GM12801 (cell line): ENCODE results near the gene CDK4.

Experiments
- CTCF ChIP-seq: IDR thresholded peaks from one replicate; pipeline ENCODE4 v1.5.1; 2011; ENCODE audit warnings: control low read depth; ENCODE audit not compliant: insufficient read length; ENCODE audit errors: extremely low read depth

The CDK4 gene

DNA sequence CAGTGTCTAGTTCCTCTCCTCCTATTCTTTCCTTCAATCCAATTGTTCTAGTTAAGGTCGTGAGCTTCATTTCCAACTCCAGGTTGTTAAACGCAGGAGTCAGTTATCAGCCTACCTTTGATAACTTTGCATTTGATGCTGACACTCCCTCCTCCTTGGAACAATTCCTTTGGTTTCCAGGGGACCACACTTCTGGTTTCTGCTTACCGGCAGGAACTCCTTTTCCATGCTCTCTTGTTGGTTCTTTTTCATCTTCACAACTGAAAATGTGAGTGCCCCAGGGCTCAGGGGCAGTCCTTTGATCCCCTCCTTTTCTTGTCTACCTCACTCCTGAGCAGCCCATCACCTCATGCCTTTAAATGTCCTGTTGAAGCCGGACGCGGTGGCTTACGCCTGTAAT is 25.3 kb upstream of the CDK4 start:
- TF ChIP-seq CTCF = no peak

DNA sequence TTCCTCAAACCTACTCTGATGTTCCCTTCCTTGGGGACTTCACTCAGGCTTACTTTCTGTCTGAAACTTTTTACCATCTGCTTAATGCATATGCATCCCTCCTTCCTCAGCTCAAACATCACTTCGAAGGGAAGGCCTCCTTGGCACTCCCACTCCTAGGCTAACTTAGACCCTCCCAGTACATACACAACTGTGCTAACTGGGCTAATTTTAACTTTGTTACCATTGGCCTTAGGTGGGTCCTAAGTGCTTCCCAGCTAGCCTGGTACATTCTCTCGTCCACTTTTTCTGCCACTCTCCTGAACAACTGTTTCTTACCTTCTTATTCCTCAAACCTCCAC is 24.1 kb upstream of the CDK4 start:
- TF ChIP-seq CTCF = no peak

DNA sequence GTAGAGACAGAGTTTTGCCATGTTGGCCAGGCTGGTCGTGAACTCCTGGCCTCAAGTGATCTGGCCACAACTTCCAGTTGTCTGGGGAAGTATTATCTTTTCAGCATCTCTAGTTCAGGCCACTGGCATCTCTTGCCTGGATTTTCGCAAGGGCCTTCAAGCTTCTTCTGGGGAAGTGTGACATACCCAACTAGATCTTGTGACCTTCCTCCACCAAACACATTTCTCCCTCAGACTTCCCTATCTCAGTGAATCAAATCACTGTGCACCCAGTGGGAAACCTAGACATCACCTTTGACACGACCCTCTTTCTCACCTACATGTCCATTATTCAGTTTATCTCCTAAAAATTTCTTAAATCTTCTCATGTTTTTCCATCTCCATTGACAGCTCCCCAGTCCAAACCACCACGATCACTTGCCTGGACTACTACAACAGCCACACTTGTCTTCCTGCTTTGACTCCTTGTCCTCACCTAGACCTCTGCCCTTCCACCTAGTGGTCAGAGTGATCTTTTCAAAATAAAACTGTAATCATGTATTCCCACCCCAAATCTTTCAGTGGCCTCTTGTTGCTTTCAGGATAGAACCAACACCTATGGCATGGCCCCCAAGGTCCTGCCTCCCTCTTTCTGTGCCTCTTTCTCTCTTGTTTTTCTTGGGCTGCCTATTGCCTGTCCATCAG is 23.6 kb upstream of the CDK4 start:
- no peak for TF ChIP-seq CTCF

DNA sequence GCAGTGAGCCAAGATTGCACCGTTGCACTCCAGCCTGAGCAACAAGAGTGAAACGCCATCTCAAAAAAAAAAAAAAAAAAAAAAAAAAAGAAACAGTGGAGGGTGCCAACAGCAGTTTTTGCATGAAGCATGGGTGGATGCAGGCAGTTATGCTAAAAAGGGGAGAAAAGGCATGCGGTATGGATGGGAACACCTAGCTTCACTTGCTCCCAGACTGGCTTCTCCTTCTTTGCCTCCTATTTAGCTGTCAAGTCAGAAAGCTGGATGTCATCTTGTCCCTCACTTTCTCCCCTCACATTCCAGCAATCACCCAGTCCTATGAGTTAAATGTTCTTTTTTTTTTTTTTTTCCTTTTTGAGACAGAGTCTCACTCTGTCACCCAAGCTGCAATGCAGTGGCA is 22.9 kb upstream of the CDK4 start:
- no peak for TF ChIP-seq CTCF

DNA sequence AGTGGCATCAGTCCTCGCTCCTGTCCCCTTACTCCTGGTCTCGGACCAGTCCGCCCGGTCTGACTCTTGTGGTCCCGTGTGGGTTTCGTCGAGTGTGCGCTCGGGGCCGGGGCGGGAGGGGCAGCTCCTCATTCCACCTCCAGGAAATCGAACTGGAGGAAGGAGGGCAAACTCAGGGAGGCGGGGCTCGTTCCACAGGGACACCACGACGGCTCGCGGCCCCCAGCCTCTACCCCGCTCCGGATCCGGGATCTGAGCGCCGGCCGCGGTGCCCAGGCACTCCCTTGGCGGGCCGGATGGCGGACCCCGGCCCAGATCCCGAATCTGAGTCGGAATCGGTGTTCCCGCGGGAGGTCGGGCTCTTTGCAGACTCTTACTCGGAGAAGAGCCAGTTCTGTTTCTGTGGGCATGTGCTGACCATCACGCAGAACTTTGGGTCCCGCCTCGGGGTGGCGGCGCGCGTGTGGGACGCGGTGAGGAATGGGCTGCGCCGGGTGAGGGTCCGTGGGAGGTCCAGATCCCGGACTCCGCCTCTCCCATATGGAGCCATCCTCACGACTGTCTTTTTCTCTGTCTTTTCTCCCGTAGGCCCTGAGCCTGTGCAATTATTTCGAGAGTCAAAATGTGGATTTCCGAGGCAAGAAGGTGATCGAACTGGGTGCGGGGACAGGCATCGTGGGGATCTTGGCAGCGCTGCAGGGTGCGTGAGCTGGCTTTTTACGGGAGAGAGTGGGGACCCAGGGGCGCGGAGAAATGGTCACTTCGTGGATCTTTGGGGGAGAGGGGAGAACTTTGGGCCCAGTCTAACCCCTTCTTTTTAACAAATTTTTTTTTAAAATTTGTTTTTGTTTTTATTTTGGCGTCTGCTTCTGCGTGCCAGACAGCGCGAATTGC is 20.6 kb upstream of the CDK4 start, which contains the start of gene EEF1AKMT3:
EEF1AKMT3 (plus strand) TSS at position 186 of the 894 bp plus-strand sequence; CDS start at position 297, 111 bp downstream.
- no peak for TF ChIP-seq CTCF

GRCh38 chr12:57771873-57772428 is 19.8 kb upstream of the CDK4 start, which contains the start of gene METTL1:
TSS of gene METTL1 (minus strand) at chr12:57772105. CDS start at chr12:57772083, 22 bp downstream.
- no peak for TF ChIP-seq CTCF

GRCh38 chr12:57771236-57771872 is 19.2 kb upstream of the CDK4 start:
- no peak for TF ChIP-seq CTCF
